HG03175 (cell line): Measurements from ENCODE around the gene PRR14.
"Not testable (repeated sequence)": the region's sequence is repeated elsewhere in the genome, so short reads cannot be mapped to it uniquely, and the experiment has no call there.

Experiments used
- ATAC-seq: cut with Tn5 transposase; IDR thresholded peaks from one replicate; pipeline ENCODE4 v1.9.1; 2021; ENCODE audit warnings: mild to moderate bottlenecking, moderate library complexity; ENCODE audit not compliant: unreplicated experiment

Gene PRR14

DNA sequence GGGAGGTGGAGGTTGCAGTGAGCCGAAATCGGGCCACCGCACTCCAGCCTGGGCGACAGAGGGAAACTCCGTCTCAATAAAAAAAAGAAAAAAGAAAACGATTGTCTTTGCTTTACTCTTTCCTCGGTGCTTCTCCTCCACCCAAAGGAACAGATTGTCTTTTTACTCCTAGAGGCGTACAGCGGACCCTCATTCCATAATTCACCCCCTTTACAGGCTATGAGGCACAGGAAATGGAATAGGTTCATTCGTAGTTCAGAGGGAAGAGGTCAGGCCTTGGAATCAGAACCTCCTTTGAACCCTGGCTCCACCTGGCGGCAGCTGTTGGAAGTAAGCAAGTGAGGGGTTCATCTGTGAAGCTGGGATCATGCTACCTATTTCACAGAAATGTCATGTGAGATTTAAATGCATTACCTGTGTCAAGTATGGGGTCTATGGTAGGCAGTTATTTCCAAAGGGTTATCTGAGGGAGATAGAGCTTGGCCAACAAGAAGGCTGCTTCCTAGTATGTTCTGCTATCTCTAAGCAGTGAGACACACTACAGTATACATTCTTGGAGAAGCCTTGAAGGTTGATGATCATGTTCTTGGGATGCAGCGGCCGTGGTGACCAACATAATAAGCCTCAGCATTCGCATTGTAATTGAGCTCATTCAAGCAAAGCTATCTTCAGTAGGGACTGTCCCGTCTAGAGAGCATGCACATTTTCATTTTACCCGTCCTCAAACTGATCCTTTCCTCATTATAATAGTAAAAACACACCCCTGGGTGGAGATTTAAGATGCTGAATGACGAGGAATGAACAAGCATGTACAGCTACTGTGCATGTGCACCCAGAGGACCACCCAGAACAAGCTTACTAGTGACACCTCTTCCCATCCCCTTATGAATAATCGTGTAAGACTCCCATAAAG, 21.9 kb upstream of the PRR14 start:
- ATAC-seq = no peak

DNA sequence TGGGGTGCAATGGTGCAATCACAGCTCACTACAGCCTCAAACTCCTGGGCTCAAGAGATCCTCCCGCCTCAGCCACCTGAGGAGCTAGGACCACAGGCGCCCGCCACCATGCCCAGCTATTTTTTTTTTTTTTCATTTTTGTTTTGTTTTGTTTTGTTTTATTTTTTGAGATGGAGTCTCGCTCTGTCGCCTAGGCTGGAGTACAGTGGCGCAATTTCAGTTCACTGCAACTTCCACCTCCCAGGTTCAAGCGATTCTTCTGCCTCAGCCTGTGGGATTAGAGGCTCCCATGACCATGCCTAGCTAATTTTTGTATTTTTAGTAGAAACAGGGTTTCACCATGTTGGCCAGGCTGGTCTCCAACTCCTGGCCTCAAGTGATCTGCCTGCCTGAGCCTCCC, 18.3 kb upstream of the PRR14 start:
- ATAC-seq = not testable (repeated sequence)

DNA sequence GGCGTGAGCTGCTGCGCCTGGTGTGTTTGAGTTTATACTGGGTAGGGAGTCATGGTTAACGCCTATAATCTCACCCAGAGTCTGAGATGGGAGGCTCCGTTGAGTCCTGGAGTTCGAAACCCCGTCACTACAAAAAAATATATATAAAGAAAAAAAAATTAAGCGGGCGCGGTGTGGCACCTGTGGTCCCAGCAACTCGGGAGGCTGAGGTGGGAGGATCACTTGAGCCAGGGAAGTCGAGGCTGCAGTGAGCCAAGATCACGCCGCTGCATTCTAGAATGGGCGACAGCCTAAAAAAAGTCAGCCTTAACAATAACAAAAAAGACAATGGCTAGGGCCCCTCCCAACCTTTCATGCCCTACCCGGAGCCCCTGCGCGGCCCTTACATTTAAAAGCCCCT, 17.2 kb upstream of the PRR14 start:
- no peak for ATAC-seq

DNA sequence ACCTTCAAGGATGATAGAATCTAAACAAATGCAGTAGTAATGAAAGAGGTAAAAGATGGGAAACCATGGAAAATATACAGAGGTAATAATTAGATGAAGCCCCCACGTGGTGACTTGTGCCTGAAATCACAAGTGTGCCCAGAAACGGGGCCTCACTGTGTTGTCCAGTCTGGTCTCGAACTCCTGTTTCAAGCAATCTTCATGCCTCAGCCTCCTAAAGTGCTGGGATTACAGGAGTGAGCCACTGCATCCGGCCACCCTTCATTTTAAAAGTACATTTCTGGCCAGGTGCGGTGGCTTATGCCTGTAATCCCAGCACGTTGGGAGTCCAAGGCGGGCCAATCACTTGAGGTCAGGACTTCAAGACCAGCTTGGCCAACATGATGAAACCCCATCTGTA, 14.2 kb upstream of the PRR14 start:
- no peak for ATAC-seq

DNA sequence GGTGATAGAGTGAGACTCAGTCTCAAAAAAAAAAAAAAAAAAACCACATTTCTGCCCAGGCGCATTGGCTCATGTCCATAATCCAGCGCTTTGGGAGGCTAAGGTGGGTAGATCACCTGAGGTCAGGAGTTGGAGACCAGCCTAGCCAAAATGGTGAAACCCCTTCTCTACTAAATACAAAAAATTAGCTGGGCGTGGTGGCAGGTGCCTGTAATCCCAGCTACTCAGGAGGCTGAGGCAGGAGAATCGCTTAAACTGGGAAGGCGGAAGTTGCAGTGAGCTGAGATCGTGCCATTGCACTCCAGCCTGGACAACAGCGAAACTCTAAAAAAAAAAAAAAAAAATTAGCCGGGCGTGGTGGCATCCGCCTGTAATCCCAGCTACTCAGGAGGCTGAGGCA, 13.6 kb upstream of the PRR14 start:
- ATAC-seq = not testable (repeated sequence)

DNA sequence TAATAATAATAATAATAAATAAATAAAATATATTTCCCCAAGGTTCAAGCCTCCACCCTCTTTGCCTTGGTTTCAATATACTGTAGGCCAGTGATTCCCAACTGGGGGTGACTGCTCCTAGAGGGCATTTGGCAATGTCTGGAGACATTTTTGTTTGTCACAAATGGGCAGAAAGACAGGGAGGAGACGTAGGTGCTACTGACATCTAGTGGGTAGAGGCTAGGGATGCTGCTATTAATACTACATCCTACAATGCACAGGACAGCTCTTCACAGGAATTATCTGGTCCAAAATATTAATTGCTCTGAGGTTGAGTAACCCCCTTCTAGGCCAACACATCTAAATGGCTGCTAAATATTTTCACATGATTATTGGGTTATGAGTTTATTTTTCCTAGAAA, 12.8 kb upstream of the PRR14 start:
- ATAC-seq = no peak

DNA sequence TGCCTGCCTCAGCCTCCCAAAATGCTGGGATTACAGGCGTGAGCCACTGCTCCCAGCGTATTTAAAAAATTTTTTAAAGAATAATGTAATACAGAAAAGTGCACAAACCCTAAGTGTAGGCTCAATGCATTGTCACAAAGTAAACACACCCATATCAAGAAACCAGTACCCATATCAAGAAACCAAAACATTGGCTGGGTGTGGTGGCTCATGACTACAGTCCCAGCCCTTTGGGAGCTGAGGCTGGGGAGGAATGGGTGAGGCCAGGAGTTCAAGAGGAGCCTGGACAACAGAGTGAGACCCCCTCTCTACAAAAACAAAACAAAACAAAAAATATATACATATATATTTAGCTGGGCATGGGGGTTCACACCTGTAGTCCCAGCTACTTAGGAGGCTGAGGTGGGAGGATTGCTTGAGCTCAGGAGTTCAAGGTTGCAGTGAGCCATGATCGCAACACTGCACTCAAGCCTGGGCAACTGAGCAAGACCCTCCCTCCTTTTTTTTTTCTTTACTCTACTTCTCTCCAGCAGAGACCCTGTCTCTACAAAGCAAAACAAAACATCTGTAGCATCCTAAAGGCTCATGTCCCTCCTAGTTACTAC, 9.3 kb upstream of the PRR14 start:
- no peak for ATAC-seq

DNA sequence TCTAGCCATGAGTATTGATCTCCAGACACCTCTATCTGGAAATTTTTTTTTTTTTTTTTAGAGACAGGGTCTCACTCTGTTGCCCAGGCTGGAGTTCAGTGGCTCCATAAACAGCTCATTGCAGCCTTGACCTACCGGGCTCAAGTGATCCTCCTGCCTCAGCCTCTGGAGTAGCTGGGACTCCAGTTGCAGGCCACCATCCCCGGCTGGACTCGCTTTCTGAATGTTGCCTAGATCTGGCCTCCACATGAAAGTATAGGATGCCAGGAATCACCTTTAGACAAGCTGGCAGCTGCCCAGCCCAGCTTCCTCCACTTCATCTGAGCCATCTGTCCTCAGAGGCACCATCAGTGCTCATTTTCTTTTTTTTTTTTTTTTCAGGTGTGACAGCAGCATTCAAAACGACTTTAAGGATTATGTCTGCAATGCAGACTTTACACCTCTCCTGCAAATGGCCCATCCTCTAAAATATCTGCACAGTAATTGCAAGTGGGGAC, 6.4 kb upstream of the PRR14 start:
- ATAC-seq = no peak

DNA sequence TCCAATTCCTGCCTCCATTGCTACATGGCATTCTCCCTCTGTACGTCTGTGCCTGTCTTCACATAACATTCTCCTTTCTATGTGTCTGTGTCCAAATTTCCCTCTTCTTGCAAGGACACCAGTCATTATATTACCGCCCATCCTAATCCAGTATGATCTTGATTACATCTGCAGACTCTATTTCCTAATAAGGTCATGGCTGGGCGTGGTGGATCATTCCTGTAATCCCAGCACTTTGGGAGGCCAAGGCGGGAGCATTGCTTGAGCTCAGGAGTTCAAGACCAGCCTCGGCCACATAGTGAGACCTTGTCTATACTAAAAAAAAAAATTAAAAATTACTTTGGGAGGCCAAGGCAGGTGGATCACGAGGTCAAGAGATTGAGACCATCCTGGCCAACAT, 5.0 kb upstream of the PRR14 start:
- ATAC-seq = no peak

DNA sequence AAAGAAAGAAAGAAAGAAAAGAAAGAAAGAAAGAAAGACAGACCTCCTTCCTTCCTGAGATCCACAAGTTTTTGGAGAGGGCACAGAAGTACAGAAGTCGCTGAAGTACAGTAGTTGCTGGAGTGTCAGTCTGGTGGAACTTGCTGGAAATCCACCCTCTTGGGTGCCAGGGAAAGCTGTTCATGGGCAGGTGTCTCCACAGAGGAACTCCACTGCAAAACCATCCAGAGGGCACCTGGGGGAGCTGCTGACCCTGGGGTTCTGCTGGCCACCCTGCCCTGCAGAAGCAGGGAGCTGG, 3.5 kb upstream of the PRR14 start:
- ATAC-seq = no peak

DNA sequence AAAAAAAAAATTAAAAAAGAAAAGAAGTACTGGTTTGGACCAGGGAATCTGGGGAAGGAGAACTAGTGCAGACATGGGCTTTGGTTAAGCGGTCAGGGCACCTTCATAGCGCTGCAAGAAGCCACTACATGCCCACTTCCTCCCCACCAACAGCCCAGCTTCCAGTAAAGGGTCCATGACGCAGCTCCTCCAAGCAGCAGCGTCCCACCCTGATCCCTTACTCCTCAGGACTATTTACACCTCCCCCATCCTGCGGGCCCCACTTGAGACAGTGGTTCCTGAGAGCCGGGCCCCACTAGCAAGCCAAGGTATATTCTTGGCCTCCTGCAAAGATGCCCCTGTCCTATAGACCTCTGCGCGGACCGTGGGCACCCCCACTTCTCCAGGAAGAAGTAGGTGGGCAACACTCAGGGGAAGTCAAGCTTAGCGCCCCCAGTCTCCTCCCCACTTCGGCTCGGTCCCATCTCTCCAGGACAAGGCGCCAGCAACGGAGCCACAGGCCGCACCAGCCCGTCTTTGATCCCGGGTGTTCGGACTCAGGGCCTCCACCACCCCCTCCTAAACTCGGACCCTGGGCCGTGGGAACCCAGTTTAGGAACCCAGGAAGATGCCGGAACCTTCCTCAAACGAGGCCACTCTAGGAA, 913 bp upstream of the PRR14 start:
- peak; percentile 6 for ATAC-seq

DNA sequence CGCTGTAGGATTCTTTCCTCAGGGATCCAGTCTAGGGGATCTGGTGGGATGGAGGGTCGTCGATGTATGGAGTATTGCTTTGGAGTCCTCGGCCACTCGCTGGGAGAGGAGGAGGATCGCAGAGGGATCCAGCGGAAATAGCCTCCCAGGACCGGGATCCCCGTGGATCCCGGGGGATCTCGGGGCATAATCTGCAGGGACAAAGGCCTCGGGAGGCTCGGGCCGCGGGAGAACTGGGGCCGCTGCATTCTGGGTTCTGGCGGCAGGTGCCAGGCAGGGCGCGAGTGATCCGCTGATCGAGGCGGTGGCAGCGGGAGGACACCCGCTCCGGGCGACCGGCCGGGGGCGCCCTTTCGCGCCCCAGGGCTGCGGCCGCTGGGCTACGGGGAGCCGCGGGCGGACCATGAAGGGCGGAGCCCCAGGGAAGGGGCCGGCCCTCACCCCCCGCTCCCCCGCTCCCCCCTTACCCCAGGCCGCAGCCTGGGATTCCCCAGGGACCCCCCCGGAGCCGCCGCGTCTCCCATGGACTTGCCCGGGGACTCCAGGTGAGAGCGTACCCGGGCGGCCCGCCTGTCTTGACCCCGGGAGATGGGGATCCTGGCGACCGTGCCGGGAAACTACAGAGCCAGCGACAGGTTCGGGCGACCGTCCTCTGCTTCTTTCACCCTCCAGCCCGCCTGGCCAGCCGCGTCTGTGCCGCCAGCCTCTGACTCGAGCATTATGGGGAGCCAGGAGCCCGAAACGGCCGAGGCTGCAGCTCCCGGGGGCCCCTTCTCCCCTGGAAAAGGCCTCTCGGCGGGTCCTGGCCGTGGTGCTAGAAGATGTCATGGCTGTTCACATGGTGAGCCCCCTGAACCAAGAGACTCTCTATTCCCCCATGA, 604 bp downstream of the PRR14 start:
- ATAC-seq = peak; percentile 50

DNA sequence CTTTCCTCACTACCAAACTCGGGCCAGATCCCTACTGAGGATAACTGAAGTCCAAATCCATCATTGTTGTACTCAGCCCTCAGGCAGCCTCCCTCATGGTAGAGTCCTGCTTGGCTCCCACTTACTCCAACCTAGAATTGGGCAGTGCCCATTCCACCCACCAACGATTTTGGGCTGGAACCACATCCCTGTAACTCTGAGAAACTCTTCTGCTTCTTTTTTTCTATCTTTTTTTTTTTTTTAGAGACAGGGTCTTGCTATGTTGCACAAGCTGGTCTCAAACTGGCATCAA, 1.2 kb downstream of the PRR14 start:
- ATAC-seq = no peak

DNA sequence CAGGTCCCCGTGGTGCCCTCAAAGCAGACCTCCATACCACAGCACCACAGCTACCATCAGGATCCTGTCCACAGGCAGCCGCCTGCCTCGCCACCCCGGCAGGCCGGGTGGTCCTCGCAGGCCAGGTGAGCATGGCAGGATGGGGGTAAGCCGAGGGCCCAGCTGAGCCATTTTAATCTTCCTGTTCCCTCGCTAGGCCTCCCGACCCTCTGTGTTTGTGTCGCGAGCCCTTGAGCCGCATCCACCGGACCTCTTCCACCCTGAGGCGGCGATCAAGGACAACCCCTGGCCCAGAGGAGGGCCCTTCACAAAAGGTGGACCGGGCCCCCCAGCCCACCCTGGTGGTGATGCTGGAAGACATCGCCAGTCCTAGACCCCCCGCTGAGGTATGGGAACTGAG, 2.0 kb downstream of the PRR14 start:
- no peak for ATAC-seq

DNA sequence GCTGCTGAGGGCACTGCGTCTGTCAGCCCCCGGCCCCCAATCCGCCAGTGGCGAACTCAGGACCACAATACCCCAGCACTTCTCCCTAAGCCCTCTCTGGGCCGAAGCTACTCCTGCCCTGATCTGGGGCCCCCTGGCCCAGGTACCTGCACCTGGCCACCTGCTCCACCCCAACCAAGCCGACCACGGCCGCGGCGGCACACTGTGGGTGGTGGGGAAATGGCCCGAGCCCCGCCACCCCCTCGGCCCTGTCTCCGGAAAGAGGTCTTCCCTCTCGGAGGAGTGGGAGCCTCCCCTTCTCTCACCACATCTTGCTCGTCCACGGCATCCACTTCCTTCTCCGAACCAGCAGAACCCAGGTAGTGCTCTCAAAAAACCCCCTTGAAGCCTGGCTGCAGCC, 4.1 kb downstream of the PRR14 start:
- no peak for ATAC-seq

DNA sequence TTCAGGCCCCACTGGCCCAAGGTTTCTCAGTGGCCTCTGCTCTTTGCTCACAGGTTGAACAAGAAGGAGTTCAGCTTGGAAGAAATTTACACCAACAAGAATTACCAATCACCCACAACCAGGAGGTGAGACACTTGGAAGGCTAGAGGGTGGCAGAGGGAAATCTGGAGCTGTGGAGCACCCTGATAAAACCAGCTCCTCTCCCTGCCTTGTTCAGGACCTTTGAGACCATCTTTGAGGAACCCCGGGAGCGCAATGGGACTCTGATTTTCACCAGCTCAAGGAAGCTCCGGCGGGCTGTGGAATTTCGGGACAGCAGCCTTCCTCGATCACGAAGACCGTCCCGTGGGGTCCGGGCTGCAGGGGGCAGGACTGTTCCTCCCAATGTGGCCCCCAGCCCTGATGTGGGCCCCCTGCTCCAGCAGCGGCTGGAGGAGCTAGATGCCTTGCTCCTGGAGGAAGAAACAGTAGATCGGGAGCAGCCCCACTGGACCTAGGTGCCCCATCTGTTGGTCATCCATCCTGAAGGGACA, 5.1 kb downstream of the PRR14 start:
- no peak for ATAC-seq

DNA sequence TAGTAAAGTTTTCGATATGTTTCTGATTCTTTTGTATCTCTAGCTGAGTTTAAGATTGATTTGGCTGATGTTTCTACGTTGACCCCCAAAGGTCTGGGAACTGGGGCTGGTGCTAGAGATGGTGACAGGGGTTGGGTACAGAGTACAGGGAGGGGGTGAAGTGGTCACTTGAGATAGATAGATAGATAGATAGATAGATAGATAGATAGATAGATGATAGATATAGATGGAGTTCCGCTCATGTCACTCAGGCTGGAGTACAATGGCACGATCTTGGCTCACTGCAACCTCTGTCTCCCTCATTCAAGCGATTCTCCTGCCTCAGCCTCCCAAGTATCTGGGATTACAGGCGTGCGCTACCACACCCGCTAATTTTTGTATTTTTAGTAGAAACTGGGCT, 5.6 kb downstream of the PRR14 start:
- ATAC-seq = no peak

DNA sequence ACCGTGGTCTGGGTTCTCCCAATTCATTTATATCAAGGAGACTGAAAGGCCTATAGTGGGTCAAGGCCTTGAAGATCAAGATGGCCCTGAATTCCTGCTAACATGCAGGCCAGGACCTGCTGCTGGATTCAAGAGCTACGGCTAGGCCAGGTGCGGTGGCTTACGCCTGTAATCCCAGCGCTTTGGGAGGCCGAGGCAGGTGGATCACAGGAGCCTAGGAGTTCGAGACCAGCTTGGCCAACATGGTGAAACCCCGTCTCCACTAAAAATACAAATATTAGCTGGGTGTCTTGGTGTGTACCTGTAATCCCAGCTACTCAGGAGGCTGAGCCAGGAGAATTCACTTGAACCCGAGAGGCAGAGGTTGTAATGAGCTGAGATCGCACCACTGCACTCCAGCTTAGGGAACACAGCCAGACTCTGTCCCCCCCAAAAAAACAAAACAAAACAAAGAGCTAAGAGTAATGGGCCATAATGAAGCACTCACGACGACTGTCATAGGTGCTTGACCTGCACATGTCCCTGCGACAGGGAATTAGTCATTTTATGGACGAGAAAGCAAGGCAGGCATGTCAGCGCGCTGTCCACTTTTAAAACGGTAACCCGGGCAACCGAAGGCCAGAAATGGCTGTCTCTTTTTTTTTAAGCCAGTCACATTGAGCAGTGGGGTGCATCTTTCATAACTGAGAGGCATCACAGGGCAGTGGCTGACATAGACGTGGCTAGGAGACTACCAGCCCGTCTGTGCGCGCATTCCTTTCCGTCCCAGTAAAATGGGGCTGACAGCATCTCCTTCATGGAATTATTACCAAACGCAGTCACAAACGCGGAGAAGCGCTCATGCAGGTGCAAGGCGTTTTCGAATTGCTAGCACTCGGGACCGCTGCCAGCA, 6.5 kb downstream of the PRR14 start:
- no peak for ATAC-seq

DNA sequence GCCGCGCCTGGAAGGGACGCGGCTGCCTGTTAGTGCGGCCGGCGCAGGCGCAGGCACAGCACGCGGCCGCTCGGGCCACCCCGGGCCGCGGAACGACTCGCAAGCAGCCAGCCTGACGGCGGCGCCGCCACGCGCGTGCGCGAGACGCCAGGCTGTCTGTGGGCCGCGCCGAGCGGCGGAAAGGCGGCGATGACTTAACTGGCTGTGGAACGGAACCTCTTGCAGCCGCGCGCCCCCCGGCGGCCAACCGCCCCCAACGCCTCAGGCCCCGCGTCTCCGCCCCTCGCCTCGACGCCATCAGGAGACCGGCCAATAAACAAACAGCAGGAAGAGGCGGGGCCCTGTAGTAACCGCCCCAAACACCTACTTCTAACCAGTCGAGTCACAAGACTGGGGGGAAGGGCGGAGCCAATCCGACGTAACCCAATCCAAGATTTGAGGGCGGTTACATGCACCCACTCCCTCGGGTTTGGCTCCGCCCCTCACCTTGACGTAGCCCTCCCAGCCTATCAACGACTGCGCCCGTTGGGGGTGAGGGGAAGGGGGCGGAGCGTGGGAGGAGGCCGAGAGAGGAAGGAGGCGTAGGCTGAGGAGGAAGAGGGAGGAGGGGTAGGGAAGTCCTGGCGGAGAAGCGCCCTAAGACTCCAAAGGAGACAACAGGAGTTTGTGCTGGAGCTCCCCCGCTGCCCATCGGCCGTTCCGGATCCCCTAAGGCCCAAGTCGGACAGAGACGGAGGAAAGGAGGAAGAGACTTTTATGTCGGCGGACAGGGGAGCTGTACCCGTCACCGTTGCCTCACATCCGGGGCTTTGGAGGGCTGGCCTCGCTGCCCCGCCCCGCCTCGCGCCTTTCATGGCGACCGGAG, 7.3 kb downstream of the PRR14 start, which contains the start of gene FBRS:
TSS of gene FBRS (plus strand) at position 566 of the 865 bp plus-strand sequence. CDS start 1,088 bp downstream, outside the sequence.
- peak; percentile 72 for ATAC-seq
